ENCODE data around the gene IRF2BP2.

- TF ChIP-seq, protein P1, sequence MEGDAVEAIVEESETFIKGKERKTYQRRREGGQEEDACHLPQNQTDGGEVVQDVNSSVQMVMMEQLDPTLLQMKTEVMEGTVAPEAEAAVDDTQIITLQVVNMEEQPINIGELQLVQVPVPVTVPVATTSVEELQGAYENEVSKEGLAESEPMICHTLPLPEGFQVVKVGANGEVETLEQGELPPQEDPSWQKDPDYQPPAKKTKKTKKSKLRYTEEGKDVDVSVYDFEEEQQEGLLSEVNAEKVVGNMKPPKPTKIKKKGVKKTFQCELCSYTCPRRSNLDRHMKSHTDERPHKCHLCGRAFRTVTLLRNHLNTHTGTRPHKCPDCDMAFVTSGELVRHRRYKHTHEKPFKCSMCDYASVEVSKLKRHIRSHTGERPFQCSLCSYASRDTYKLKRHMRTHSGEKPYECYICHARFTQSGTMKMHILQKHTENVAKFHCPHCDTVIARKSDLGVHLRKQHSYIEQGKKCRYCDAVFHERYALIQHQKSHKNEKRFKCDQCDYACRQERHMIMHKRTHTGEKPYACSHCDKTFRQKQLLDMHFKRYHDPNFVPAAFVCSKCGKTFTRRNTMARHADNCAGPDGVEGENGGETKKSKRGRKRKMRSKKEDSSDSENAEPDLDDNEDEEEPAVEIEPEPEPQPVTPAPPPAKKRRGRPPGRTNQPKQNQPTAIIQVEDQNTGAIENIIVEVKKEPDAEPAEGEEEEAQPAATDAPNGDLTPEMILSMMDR (IDR thresholded peaks at IDR 0.05): no peak
- TF ChIP-seq POLR2A (IDR thresholded peaks at IDR 0.05): no peak
Measured at GRCh38 chr1:234564035-234565029, 45.6 kb downstream of the IRF2BP2 start.

Data from tibial nerve (tissue), 3 donors.